Cerebellar nuclear complex (tissue), 1 donor: Measurements from ENCODE around the gene SLC48A1.
"Not testable (repeated sequence)": the region's sequence is repeated elsewhere in the genome, so short reads cannot be mapped to it uniquely, and the experiment has no call there.

Experiments
- DNase-seq, 2 experiments: peaks; one replicate each; lab custom pipeline; 2025; lab: John Stamatoyannopoulos, UW

Gene SLC48A1

DNA sequence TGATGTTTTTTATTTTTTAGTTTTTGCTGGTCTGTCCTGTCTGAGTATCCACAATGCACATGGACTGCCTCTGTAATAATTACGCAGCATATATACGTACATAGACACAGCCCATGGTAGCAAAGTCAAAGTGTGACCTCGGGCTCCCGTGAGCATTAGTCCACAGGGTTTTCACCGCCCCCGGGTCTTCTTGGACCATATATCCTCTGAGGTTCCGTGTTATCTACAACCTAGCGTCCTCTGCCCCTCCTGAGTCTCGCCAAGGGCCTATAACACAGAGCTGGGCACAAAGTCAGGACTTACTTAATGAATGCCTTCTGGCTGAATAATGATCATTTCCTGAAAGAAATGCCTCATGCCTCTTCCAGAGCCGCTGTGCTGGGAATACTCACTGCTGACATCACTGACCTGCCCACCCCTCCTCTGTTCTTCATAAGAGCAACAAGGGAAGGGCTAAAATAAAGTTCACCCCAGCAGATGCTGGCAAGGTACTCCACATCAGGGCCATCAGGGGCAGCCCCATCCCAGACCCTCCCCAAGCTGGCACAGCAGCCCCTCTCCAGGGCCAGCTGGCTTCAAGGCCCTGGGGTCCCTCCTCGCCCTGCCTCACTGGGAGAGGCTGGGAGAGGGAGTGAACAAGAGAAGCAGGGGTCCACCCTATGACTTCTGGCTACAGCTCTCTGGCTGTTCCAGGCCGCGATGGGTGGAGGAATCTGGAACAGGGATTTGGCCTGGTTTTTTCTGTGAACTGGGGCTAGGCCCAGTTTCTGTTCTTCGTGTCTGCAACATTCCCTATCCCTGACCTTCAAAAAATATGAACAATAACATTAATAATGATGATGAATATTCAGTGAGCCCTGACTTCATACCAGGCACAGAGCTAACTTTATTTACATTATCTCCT lies 38.8 kb downstream of the SLC48A1 start:
- DNase-seq, result no peak

GRCh38 chr12:47812797-47813510 lies 39.9 kb downstream of the SLC48A1 start:
- no peak for DNase-seq

- DNase-seq, result no peak
Measured at GRCh38 chr12:47813511-47814196, 40.6 kb downstream of the SLC48A1 start.

- no peak for DNase-seq
Measured at GRCh38 chr12:47814539-47815170, 41.6 kb downstream of the SLC48A1 start.

- DNase-seq, result not testable (repeated sequence)
Measured at GRCh38 chr12:47815447-47815846, 42.4 kb downstream of the SLC48A1 start.

GRCh38 chr12:47816403-47817271 lies 43.6 kb downstream of the SLC48A1 start:
- no peak for DNase-seq

GRCh38 chr12:47817272-47818006 lies 44.4 kb downstream of the SLC48A1 start:
- no peak for DNase-seq

GRCh38 chr12:47818007-47818376 lies 45.0 kb downstream of the SLC48A1 start:
- no peak for DNase-seq

DNA sequence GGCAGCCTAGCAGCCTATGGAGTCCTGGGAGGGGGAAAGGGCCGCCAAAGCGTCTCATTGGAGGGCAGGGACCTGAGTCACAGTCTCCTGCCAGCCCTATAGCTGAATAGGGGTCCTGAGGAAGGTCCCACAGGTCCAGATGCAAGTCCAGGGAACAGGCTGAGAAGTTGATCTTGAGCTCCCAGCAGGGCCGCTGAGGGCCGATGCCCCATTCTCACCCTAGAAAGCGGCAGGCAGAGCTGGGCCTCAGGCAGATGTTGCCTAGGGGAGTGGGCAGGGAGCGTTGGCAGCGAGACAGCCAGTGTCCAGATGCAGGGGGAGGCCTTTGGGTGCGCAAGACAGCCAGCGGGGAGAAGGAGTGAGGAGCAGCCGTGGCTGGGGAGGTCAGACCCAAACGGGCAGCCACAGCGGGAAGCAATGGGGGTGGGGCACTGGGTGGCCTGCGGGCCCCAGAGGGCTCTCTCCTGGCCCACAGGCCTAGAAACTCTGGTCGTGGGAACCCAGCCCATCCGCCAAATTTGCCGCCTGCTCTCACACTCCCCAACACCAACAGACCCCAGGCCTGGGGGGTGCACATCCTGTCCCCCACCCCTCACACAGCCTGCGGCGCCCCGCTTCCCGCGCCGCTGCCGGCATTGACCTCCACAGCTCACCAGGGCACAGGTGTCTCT lies 45.6 kb downstream of the SLC48A1 start:
- DNase-seq, result no peak

DNA sequence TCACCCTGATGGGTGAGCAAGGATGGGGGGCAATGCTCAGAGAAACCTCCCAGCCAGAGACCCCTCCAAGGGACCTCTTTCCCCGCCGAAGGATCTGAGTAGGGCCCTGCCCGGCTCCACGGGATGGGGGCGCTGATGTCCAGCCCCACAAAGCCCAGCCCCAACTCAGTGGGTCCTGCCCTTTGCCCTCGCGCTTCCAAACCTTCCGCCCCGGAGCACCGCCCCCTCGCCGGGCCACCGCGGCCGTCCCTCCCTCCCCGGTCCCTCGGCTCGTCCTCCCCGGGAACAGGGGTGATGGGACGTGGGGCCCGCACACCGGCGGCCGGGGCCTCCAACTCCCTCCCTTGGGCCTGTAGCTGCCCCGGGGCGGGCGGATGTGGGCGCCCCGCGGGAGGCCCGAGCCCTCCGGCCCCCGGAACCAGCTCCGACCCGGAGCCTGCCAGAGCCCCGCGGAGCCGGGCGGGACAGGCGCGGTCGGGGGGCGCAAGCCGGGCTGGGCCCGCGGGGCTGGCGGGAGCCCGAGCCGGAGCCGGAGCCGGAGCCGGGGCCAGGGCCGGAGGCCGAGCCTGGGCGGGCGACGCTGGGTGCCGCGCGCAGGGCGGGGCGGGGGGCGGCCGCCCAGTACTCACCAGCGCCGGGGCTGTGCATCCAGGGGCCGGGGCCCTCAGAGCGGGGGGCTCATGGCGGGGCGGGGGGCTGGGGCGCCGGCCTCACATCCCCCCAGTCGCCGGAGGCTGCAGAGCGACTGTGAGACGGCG lies 46.3 kb downstream of the SLC48A1 start:
- DNase-seq, result no peak

DNA sequence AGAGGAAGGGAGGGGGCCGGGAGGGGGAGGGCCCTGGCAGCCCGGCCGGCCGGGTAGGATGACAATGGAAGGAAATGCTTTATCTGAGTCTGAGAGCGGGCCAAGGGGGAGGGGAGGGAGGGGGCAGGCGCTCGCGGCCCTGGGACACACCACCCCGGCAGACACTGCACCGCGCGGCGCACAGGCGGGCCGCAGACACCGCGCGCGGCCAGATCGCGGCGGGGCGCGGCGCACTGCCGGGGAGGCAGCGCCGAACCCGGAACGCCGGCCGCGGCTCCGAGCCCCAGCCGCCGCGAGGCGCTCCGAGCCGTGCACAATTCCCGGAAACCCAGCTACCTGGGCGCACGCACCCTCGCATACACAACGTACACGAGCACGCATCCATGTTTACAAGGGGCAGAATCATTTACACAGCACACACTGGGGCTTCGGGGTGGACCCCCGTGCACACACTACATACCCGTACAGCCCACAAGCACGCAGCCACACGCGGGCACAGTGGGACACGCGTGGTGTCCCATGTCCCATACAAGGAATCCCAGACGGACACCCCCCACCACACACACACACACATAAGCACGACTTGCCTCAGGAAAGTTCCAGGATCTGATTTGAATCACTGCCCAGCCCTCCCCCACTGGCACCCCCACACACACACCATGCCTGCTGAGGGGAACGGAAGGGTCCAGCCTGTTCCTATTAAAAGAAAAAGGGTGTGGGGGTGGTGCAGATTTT lies 47.0 kb downstream of the SLC48A1 start, which contains the start of gene HDAC7:
Gene HDAC7, minus strand, starts transcription at position 8 of the 735 bp plus-strand sequence. CDS start 118 bp downstream, outside the sequence.
- DNase-seq, result no peak

- DNase-seq, result no peak
Measured at GRCh38 chr12:47820631-47821345, 47.8 kb downstream of the SLC48A1 start.

- DNase-seq, result no peak
Measured at GRCh38 chr12:47821346-47821706, 48.3 kb downstream of the SLC48A1 start.

DNA sequence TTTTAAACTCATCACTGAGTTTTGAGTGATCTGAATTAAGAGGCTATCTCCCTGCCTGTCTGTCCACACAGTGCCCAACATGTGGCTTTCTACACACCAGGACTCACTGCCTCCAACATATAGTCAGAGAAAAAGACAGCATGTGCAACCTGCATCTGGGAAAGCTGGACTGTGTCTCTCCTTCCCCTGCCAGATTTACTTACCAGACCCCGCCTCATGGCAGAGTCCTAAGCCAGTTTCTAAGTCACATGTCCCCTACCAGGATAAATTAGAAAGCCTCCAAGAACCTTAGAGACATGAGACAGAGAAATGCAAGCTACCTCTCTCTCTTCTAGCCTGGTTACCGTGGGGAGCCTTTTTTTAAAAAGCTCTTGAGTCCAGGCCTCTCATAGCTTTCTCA lies 49.4 kb downstream of the SLC48A1 start:
- no peak for DNase-seq

- no peak for DNase-seq
Measured at GRCh38 chr12:47822863-47823262, 49.8 kb downstream of the SLC48A1 start.

DNA sequence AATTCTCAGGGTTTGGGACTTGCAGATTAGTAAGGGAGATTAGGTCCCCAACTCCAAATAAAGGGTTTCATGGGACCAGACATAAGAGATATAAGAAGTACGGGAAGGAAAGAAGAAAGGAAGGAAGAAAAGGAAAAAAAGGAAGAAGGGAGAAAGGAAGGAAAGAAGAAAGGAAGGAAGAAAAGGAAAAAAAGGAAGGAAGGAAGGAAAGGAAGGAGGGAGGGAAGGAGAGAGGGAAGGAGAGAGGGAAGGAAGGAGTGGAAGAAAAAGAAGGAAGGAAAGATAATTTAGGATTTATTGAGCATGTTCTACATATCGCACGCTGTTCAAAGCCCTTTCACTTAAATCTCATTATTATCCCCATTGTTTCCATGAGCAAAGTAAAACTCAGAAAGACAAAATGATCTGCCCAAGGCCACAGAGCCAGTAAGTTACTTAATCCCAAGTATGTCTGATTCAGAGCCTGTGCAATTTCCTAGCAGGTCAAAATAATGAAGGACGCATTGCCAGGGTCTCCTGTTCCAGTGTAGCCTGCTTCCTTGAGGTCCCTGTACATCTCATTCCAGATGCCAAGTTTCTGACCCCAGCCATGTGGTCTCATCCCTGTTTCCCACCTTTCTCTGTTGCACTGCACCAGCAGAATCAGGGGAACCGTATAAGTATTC lies 50.5 kb downstream of the SLC48A1 start:
- no peak for DNase-seq

DNA sequence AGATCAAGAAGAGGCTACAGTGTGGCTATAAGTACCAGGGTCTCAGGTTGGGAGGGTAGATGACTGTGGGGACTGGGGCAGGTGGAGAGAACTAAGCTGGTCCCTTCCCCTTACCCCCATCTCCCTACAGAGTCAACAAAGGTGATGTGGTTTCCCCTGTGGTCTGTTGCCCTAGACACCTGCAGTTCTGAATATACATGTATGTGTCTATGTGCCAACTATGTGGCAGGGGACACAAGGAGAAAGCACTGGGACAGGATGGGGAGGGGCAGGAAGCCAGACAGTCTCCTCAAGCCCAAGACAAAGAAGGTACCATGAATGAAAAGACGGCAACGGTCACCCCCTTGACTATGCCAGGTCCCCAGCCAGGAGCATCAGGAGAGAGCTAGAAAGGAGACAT lies 51.2 kb downstream of the SLC48A1 start:
- DNase-seq, result no peak
